Heart left ventricle (tissue), 16 donors: ENCODE measurements around the gene IQSEC1. TPM values are rescaled to one million over a fixed set of nuclear protein-coding genes. Genes with fewer than 3 reads are reported as not detected.

Experiments used
- ATAC-seq, 4 donors: fragments of 200-7000 bp; cut with Tn5 transposase; one replicate each; pipeline ENCODE4 v1.9.1; 2020 to 2022; ENCODE audit warnings: moderate library complexity in 4 of 4, mild to moderate bottlenecking in 3 of 4, moderate number of reproducible peaks in 1 of 4
- DNase-seq, 5 donors: peaks; one replicate each; pipeline ENCODE4 v3.0.0-alpha.2; 2020
- H3K27ac ChIP-seq, 12 donors: fragments of 200-600 bp; sonication (generic) in 4 of 12; one replicate each; pipeline versions ENCODE4 v1.5.0 to v1.8.0; 2016 to 2022; ENCODE audit warnings: mild to moderate bottlenecking in 2 of 12
- H3K27me3 ChIP-seq, 9 donors: fragments of 200-600 bp; sonication (generic) in 2 of 9; one replicate each; pipeline versions ENCODE4 v1.5.1 to v1.8.0; 2016 to 2022; ENCODE audit warnings: mild to moderate bottlenecking in 3 of 9
- H3K36me3 ChIP-seq, 9 donors: fragments of 200-600 bp; sonication (generic) in 2 of 9; one replicate each; pipeline versions ENCODE4 v1.5.0 to v1.8.0; 2018 to 2022; ENCODE audit warnings: mild to moderate bottlenecking in 2 of 9
- H3K4me1 ChIP-seq, 12 donors: fragments of 200-600 bp; sonication (generic) in 4 of 12; one replicate each; pipeline versions ENCODE4 v1.5.0 to v1.8.0; 2016 to 2022; ENCODE audit warnings: mild to moderate bottlenecking in 3 of 12
- H3K4me3 ChIP-seq, 12 donors: fragments of 200-600 bp; sonication (generic) in 4 of 12; one replicate each; pipeline versions ENCODE4 v1.5.0 to v1.8.0; 2017 to 2022; ENCODE audit warnings: mild to moderate bottlenecking in 9 of 12, moderate library complexity in 4 of 12
- H3K9me3 ChIP-seq, 12 donors: fragments of 200-600 bp; sonication (generic) in 4 of 12; one replicate each; pipeline versions ENCODE4 v1.5.0 to v1.8.0; 2016 to 2022; ENCODE audit warnings: mild to moderate bottlenecking in 1 of 12
- CTCF ChIP-seq, 12 donors: fragments of 200-600 bp; sonication (generic) in 4 of 12; IDR thresholded peaks; one replicate each; pipeline versions ENCODE4 v1.5.0 to v1.8.0; 2018 to 2022; ENCODE audit warnings: antibody characterized with exemption in 12 of 12, mild to moderate bottlenecking in 5 of 12
- POLR2A ChIP-seq, 2 donors: fragments of 450-650 bp; IDR thresholded peaks; one replicate each; pipeline ENCODE4 v1.6.1; 2017; ENCODE audit warnings: antibody characterized with exemption in 2 of 2, mild to moderate bottlenecking in 2 of 2, moderate library complexity in 2 of 2
- WGBS, 4 donors: extraction: QIAGEN DNeasy Blood & Tissue Kit in 2 of 4; methylation state at CpG; one replicate each; pipeline versions ENCODE4 v1.1.5 to v1.1.7; 2013 to 2018; 5-methylcytosine and 5-hydroxymethylcytosine counted together
- intact Hi-C, 10 donors: fragments of 100-400 bp; cut with DNase I; formaldehyde crosslinking; loops; one replicate each; pipeline versions ENCODE4 v1.11.1 to v1.14.2; 2022
- polyA plus RNA-seq, 2 donors: library from polyadenylated mRNA; stranded (reverse); fragments of 200-250 nt; gene quantifications; one replicate each; pipeline ENCODE4 v1.2.3, GENCODE V29; 2013
- total RNA-seq, 9 donors: library from RNA; depleted of rRNA in 2 of 9; stranded (reverse); fragments of >200 nt in 2 of 9; fragmentation: NEBNext Ultra II Directional in 3 of 9; extraction: Animal tissue kit (Norgen Biotek cat#: 25700) in 3 of 9; gene quantifications; one replicate each; pipeline versions ENCODE4 v1.1.0 to v1.2.4, GENCODE V29; 2016 to 2023
- donor health status: ischemic (EF 13 %, LVEDD 7.1; RV severe dilation, severe dysfunction).
- donor health status: healthy with polysubstance abuse.
- donor health status: DM: no; HTN: yes; CAD: no.
- donor health status: DM: no; HTN: no; CAD: no.
- donor health status: ischemic (EF 25% LVEDD 6.9; RV normal size, moderate dysfunction).
- donor health status: ischemic (EF 25% LVEDD 5.7; RV mildly dilated, moderate dysfunction).
- donor health status: healthy.
- donor health status: DM: yes; HTN: yes; CAD: no.
- donor health status: ischemic (EF 35%, LVEDD 5.7; RV mildly dilated, moderate dysfunction).
- donor health status: nonischemic (EF 11% LVEDD 7.7; RV severe dilation, severe dysfunction).
- donor health status: DM: yes; HTN: yes; CAD: no.
- donor health status: PGD.
- donor health status: ischemic (EF 29% LVEDD 5.4; RV normal size, mild dysfunction).
- donor health status: nonischemic (EF 23%, LVEDD 6.1; RV moderate dilation, normal function).

The IQSEC1 gene
- total and polyA plus RNA-seq, 11 donors = 28.8 to 79.1 (median 62.2) TPM

DNA sequence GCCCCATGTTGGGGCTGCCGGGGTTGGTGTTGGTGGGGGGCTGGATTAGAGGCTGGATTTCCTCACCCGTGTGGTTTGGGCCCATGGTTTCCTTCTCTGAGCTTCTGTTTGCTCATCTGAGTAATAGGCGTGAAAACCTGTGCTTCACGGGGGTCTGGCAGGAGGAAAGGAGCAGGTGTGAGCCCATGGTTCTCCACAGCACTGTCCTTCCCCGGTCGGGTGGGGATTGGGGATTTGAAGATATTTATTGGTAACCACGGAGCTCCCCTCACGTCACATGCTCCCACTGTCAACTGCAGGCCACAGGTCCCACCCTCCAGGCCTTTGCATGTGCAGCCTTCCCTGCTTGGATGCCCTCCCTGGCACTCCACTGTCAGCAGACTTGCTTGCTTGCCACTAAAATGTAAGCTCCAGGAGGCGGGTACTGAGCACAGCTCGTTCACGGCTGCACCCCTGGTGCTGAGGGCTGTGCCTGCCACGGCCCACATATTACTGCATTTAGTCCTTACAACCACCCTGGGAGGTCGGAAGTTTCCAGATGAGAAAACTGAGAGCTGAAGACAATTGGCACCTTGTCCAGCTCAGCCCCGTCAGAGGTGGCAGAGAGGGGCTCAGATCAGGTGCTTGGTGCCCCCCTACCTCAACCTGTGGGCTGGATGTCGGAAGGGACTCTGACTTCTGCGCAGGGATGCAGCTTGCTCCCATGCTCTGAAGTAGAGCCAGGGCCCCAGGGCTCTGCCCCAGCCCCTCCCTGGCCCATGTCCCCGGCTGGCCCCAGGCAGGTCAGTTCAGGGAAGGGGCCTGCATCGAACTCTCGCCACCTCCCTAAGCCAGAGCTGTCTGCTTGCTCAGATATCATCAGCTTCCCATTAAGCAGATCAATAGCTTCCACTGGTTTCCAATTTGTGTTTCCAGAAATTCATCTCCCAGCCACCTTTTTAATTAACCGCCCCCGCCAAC lies 29.4 kb upstream of the IQSEC1 start:
- no peak for TF ChIP-seq CTCF (IDR thresholded peaks at IDR 0.05)
- TF ChIP-seq POLR2A (IDR thresholded peaks at IDR 0.05) = no peak
- no peaks in the 10 kb centered on the region for H3K9me3 ChIP-seq
- H3K4me1 ChIP-seq = no peaks in the 10 kb centered on the region
- no peaks in the 10 kb centered on the region for H3K27me3 ChIP-seq
- H3K4me3 ChIP-seq = no peak overlapping the region
- no peak overlapping the region for H3K27ac ChIP-seq
- peak in 2 of 5 donors; percentile 10 to 38 for DNase-seq
- intact Hi-C loops = no loop called here
- ATAC-seq = no peak
- H3K36me3 ChIP-seq = no peaks in the 10 kb centered on the region
- 85 to 91% (median 86%) methylated on average over 15 to 21 of the region's 21 CpGs for WGBS, 4 donors

DNA sequence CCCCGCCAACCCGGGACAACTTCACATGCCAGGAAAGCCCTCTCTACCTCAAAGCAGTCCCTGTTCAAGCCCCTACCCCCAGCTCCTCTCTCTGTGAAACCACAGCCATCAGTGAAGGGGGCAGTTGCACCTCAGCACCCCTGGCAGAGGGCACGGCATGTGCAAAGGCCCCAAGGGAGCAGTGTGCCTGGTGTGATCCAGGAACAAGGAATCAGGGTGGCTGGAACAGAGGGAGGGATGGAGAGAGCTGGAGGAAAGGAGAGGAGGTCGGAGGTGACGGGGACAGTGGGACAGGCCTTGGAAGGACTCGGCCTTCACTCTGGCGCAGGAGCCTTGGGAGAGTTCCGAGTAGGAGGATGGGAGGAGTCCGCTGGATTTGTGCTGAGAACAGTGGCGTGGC lies 26.5 kb upstream of the IQSEC1 start:
- Histone ChIP-seq H3K4me3 (no peak overlapping the region), H3K36me3 (no peaks in the 10 kb centered on the region), H3K4me1 (peaks cover 0 to 6% (median 0%) of the 10 kb centered on the region in 12 donors), H3K27ac (no peak overlapping the region), H3K27me3 (no peaks in the 10 kb centered on the region), H3K9me3 (no peaks in the 10 kb centered on the region)
- DNase-seq (no peak), ATAC-seq (no peak)
- intact Hi-C loops = loop anchor here in 3 of 10 donors (10.0 kb wide), 2 partner anchors 95 to 185 kb away; no protein-coding TSS in a partner anchor
- TF ChIP-seq CTCF (IDR thresholded peaks at IDR 0.05) (no peak), POLR2A (IDR thresholded peaks at IDR 0.05) (no peak)
- WGBS, 4 donors = 88 to 92% (median 92%) methylated on average over 10 of the region's 10 CpGs

GRCh38 chr3:13098192-13098988 lies 25.2 kb upstream of the IQSEC1 start:
- Histone ChIP-seq H3K36me3 (no peaks in the 10 kb centered on the region), H3K27me3 (no peaks in the 10 kb centered on the region), H3K27ac (no peak overlapping the region), H3K4me3 (no peak overlapping the region), H3K9me3 (no peaks in the 10 kb centered on the region), H3K4me1 (peaks cover 0 to 6% (median 0%) of the 10 kb centered on the region in 12 donors)
- intact Hi-C loops = loop anchor here in 3 of 10 donors (10.0 kb wide), 2 partner anchors 96 to 186 kb away; no protein-coding TSS in a partner anchor
- TF ChIP-seq CTCF (IDR thresholded peaks at IDR 0.05) (no peak), POLR2A (IDR thresholded peaks at IDR 0.05) (no peak)
- WGBS, 4 donors = 88 to 91% (median 90%) methylated on average over 9 of the region's 9 CpGs
- ATAC-seq (no peak), DNase-seq (no peak)

DNA sequence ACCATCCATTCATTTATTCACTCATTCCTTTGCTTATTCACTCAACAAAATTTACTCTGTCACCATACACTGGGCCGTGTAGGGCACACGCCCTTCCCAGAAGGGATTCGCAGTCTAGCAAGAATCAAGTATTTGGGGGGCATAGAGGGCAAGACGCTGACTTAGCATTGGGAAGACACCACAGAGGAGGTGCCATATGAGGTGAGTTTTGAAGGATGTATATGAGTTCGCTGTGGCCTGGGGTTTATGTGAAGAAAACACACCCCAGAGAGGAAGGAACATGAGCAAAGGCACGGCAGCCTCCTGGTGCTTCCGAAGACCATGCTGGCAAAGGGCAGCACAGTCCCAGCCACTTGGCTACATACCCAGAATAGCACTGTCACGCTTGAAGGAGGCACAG lies 23.1 kb upstream of the IQSEC1 start:
- no peak overlapping the region for H3K4me3 ChIP-seq
- intact Hi-C loops = loop anchor here in 3 of 10 donors (10.0 kb wide), 2 partner anchors 98 to 188 kb away; no protein-coding TSS in a partner anchor
- no peaks in the 10 kb centered on the region for H3K36me3 ChIP-seq
- 95 to 98% (median 97%) methylated on average over 8 of the region's 8 CpGs for WGBS, 4 donors
- H3K4me1 ChIP-seq = peaks cover 0 to 24% (median 10%) of the 10 kb centered on the region in 12 donors
- TF ChIP-seq POLR2A (IDR thresholded peaks at IDR 0.05) = no peak
- TF ChIP-seq CTCF (IDR thresholded peaks at IDR 0.05) = no peak
- DNase-seq = no peak
- ATAC-seq = no peak
- no peaks in the 10 kb centered on the region for H3K9me3 ChIP-seq
- H3K27ac ChIP-seq = no peak overlapping the region
- no peaks in the 10 kb centered on the region for H3K27me3 ChIP-seq
